HG03432 (cell line): ENCODE results near the gene ABHD16A.

Experiments
- ATAC-seq: cut with Tn5 transposase; IDR thresholded peaks from one replicate; pipeline ENCODE4 v1.9.1; 2021; ENCODE audit warnings: mild to moderate bottlenecking, moderate library complexity; ENCODE audit not compliant: unreplicated experiment

Gene ABHD16A

GRCh38 chr6:31663126-31663960 lies 39.8 kb downstream of the ABHD16A start:
- ATAC-seq, result no peak

GRCh38 chr6:31662124-31662723 lies 40.9 kb downstream of the ABHD16A start:
- no peak for ATAC-seq

GRCh38 chr6:31661262-31662123 lies 41.6 kb downstream of the ABHD16A start:
- ATAC-seq, result no peak

GRCh38 chr6:31660381-31661261 lies 42.5 kb downstream of the ABHD16A start, which contains the start of gene C6orf47:
C6orf47 (minus strand) TSS chr6:31660778; CDS start chr6:31659947, 831 bp downstream.
- peak; percentile 51 for ATAC-seq

- no peak for ATAC-seq
These were observed 43.3 kb downstream of the ABHD16A start for GRCh38 chr6:31659649-31660380.

GRCh38 chr6:31658983-31659648 lies 44.0 kb downstream of the ABHD16A start:
- no peak for ATAC-seq

- ATAC-seq, result no peak
These were observed 44.9 kb downstream of the ABHD16A start for GRCh38 chr6:31658158-31658688.

GRCh38 chr6:31657406-31658157 lies 45.5 kb downstream of the ABHD16A start:
- no peak for ATAC-seq

GRCh38 chr6:31655349-31656237 lies 47.5 kb downstream of the ABHD16A start, which contains the start of gene APOM:
APOM (plus strand) TSS chr6:31655894; CDS start chr6:31655967, 73 bp downstream.
- no peak for ATAC-seq

GRCh38 chr6:31654574-31655348 lies 48.4 kb downstream of the ABHD16A start:
- ATAC-seq, result no peak

GRCh38 chr6:31652925-31653724 lies 50.0 kb downstream of the ABHD16A start:
- peak; percentile 73 for ATAC-seq

GRCh38 chr6:31651602-31652191 lies 51.4 kb downstream of the ABHD16A start:
- ATAC-seq, result peak; percentile 19

- no peak for ATAC-seq
These were observed 57.8 kb downstream of the ABHD16A start for GRCh38 chr6:31645325-31645724.

GRCh38 chr6:31643818-31644454 lies 59.2 kb downstream of the ABHD16A start:
- ATAC-seq, result no peak
